ENCODE data around the gene TSHZ2.
"Not testable (repeated sequence)": the region's sequence is repeated elsewhere in the genome, so short reads cannot be mapped to it uniquely, and the experiment has no call there.

TSHZ2 gene

GRCh38 chr20:53345536-53346334 lies 373.6 kb downstream of the TSHZ2 start:
- DNase-seq (ENCODE audit: low spot score) = no peak

GRCh38 chr20:53346335-53346648 lies 374.1 kb downstream of the TSHZ2 start:
- no peak for DNase-seq (ENCODE audit: low spot score)

- no peak for DNase-seq (ENCODE audit: low spot score)
Observed at GRCh38 chr20:53349730-53350129, 377.6 kb downstream of the TSHZ2 start.

- no peak for DNase-seq (ENCODE audit: low spot score)
Observed at GRCh38 chr20:53352727-53353440, 380.7 kb downstream of the TSHZ2 start.

DNA sequence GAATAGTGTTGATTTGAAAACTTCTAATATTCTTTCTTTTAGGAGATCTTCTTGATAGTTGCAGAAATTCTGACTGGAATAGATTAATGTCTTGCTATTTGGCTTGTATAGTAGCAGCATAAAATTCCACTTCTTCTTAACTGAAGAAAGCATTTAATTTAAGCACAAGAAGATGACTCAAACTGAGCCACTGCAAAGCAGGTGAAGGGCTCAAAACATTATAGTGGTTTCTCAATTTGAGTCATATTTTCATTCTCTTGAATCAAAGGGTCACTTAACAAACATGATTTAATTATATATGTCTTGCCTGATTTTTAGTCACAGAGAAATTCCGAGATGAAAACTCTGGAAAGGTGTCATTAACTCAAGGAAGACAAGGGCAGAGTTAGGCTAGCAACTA lies 382.2 kb downstream of the TSHZ2 start:
- no peak for DNase-seq (ENCODE audit: low spot score)

- DNase-seq (ENCODE audit: low spot score) = no peak
Observed at GRCh38 chr20:53355790-53356189, 383.6 kb downstream of the TSHZ2 start.

DNA sequence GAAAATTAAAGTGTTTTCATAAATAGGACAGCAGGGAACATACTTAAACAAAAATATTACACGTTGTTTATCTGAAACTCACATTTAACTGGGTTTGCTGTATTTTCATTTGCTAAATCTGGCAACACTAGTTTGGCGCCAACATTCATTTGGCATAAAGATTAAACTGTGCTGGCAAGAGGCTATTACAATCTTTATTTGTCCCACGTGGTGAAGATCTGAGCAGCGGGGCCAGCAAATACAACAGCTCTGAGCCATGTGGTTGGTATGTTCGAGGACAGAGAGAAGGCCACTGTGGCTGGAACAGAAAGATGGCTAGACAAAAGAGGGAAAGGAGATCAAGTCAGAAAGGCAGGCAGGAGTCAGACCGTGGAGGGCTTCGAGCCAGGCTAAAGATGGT lies 387.3 kb downstream of the TSHZ2 start:
- no peak for DNase-seq (ENCODE audit: low spot score)

DNA sequence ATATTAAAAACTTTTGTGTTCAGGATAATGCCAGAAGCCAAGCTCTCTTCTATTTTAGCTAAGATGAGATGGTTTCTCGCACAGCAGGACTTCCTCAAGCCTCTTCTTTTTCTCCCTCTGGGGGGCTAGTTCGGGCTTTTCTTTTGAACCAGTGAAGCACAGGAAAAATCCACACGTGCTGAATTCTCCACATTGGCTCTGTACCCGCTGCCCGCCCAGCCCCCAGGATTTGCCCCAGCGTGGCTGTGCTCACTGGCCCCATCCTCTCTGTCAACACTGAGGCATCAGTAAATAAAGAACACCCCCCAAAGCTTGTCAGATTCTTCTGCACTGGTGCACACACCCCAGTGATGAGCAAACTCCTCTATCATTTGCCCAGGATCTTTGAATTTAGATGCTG lies 388.7 kb downstream of the TSHZ2 start:
- no peak for DNase-seq (ENCODE audit: low spot score)

- no peak for DNase-seq (ENCODE audit: low spot score)
Observed at GRCh38 chr20:53362736-53363135, 390.6 kb downstream of the TSHZ2 start.

DNA sequence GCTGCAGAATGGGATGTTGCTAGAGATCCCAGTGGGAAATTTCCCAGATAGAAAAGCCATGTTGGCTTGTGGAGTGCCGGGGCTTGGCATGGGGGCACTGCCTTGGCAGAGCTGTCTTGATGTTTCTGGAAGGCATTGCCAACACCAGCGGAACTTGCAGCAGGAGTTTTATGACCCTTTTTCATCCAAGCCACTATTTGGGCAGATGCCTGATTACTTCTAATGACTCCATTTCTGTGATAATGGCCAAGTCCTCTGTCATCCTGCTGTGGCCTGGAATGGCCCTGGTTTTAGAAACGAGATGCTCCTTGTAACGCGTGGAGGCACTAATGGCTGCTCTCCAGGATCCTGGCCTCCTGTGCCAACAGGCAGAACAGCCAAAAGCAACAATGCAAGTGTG lies 392.5 kb downstream of the TSHZ2 start:
- no peak for DNase-seq (ENCODE audit: low spot score)

DNA sequence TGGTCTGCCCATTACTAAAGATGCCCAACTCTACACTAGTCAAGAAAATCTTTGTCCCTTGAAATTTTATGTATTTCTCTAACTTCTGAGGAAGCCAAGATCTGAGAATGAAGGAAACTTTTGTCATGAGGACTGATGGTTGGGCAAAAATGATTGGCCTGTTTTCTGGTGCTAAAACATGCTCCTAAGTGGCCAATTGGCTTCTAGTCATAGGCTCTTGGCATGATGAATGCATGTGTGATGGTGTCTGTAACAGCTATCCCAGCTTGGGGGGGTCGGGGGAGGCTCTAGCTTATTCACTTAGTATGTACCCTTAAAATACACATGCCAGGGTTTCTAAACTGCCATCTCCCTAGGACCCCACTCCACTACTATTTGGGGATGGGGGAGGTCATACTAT lies 392.9 kb downstream of the TSHZ2 start:
- DNase-seq (ENCODE audit: low spot score) = no peak

- DNase-seq (ENCODE audit: low spot score) = no peak
Observed at GRCh38 chr20:53365539-53366075, 393.4 kb downstream of the TSHZ2 start.

GRCh38 chr20:53366928-53367327 lies 394.8 kb downstream of the TSHZ2 start:
- DNase-seq (ENCODE audit: low spot score) = not testable (repeated sequence)

GRCh38 chr20:53369871-53370270 lies 397.7 kb downstream of the TSHZ2 start:
- DNase-seq (ENCODE audit: low spot score) = no peak

DNA sequence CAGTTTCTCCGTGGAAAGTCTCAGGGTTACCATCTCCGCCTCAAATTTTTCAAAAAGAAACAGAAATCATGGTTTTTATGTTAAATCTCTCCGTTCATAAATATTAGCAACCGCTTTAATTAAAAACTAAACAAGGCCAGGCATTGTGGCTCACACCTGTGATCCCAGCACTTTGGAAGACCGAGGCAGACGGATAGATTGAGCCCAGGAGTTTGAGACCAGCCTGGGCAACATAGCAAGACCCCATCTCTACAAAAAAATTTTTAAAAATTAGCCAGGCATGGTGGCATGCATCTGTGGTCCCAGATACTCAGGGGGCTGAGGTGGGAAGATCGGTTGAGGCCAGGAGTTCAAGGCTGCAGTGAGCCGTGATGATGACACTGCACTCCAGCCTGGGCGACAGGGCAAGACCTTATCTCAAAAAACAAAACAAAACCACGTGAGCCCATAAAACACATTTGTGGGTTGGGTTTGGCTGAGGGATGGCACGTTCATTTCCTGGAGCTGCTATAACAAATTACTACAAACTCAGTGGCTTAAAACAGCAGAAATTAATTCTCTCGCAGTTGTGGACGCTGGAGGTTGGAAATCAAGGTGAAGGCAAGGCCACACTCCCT lies 398.3 kb downstream of the TSHZ2 start:
- DNase-seq (ENCODE audit: low spot score) = no peak

DNA sequence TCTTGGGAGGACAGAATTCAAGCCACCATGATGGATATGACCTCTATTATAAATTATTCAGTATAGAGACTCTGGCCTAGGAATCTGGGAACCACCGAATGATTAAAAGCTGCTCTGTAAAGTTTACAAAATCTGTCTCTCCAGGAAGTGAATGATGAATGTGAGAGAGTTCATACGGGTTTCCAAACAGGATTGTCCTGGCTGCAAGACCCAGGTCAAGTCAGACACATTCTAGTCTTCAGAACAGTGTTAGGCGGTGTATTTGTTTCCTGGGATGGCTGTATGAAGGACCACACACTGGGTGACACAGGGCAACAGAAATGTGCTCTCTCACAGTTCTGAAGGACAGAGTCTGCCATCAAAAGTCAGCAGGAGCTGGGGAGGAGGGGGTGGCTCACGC lies 399.1 kb downstream of the TSHZ2 start:
- DNase-seq (ENCODE audit: low spot score) = no peak

GRCh38 chr20:53376021-53376420 lies 403.9 kb downstream of the TSHZ2 start:
- DNase-seq (ENCODE audit: low spot score) = no peak

GRCh38 chr20:53379014-53379832 lies 407.1 kb downstream of the TSHZ2 start:
- no peak for DNase-seq (ENCODE audit: low spot score)

DNA sequence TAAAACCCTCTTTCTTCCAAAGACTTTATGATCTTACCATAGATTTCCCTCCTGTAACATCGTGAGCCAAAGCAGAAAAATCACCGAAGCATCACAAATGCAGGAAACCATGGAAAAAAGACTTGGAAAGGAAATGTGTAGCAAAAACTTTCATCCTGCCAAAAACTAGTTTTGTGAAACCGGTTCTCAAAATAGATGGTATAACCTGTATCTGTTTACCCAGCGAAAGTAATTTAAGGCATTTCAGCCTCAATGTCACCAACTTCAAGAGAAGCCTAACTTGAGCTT lies 407.6 kb downstream of the TSHZ2 start:
- DNase-seq (ENCODE audit: low spot score) = no peak

DNA sequence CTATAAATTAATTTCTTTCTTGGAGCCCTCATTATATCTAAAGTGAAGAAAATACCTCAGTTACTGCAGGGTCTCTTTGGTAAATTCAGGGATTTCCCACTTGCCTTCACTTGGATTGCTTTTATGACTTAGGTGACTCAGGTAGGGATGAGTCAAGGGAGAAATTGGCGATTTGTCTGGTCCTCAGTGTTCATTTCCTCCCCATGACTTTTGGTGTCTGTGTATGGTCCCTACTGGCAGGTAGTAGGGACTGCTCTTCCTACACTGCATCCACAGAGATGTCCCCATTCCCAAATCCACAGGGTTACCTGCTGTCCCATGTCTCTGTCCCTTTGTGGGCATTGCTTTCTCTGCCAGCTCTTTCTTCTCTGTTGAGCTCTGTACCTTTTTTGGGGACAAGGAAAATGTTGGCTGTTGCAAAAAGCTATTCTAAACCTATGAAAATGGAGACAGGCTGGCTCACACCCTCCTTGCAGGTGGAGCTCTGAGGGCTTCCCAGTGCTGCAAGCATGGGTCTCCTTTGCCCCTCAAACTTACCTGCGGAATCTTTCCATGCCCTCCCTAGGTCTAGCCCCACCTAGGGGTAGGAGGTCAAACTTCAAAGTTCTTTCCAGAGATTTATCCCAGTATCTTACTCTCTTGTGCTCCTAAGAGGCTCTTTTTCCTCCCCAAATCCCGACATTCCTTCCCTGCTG lies 409.6 kb downstream of the TSHZ2 start:
- no peak for DNase-seq (ENCODE audit: low spot score)

GRCh38 chr20:53382263-53382844 lies 410.2 kb downstream of the TSHZ2 start:
- no peak for DNase-seq (ENCODE audit: low spot score)

All from left forelimb (tissue), 1 donor.